OCI-LY7 (cell line): ENCODE data around the gene CHTF8.

ENCODE experiments used
- EZH2phosphoT487 ChIP-seq: fragments of 200-600 bp; sonication (generic); IDR thresholded peaks from 2 replicates; pipeline ENCODE4 v1.6.1; 2018; ENCODE audit warnings: low read depth, borderline replicate concordance, mild to moderate bottlenecking, mixed run types, antibody characterized with exemption, low read length, moderate library complexity, mixed read lengths
- TF ChIP-seq, protein P1 (sequence below): fragments of 200-600 bp; sonication (generic); conservative IDR thresholded peaks from 2 replicates; pipeline ENCODE4 v1.5.1; 2014; ENCODE audit warnings: mild to moderate bottlenecking, antibody characterized with exemption, low read length, moderate library complexity, mixed read lengths

DNA sequence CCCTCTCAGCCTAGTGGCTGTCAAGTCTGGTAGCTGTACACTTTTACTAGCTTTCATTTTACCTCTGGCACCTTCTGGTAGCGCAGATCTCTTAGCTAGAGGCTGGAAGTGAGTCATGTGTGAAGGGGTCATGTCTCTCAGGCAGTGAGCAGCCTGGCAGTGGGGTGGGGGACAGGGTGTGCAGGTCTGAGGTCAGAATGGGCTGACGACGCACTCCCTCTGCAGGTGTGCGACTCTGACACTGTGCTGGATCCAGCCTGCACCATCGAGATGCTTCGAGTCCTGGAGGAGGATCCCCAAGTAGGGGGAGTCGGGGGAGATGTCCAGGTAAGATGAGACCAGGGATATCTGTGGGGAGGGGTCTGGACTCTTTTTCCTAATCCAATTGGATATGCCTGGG lies 19.2 kb downstream of the CHTF8 start:
- TF ChIP-seq, protein P1, sequence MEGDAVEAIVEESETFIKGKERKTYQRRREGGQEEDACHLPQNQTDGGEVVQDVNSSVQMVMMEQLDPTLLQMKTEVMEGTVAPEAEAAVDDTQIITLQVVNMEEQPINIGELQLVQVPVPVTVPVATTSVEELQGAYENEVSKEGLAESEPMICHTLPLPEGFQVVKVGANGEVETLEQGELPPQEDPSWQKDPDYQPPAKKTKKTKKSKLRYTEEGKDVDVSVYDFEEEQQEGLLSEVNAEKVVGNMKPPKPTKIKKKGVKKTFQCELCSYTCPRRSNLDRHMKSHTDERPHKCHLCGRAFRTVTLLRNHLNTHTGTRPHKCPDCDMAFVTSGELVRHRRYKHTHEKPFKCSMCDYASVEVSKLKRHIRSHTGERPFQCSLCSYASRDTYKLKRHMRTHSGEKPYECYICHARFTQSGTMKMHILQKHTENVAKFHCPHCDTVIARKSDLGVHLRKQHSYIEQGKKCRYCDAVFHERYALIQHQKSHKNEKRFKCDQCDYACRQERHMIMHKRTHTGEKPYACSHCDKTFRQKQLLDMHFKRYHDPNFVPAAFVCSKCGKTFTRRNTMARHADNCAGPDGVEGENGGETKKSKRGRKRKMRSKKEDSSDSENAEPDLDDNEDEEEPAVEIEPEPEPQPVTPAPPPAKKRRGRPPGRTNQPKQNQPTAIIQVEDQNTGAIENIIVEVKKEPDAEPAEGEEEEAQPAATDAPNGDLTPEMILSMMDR = no peak
- no peak for TF ChIP-seq EZH2phosphoT487
